Small intestine (tissue), 7 donors: Measurements from ENCODE around the gene COL11A2. TPM values are rescaled to one million over a fixed set of nuclear protein-coding genes. Genes with fewer than 3 reads are reported as not detected.

ENCODE experiments used
- DNase-seq, 2 donors: peaks; one replicate each; pipeline versions ENCODE4 v3.0.0 to v3.0.0-alpha.2; 2013
- FAIRE-seq: peaks from 2 replicates; lab custom pipeline; 2012; peaks lifted over from hg19 to GRCh38; lab: Jason Lieb, UNC
- H3K27ac ChIP-seq, 3 donors: one replicate each; pipeline ENCODE4 v1.5.1; 2013; ENCODE audit warnings: low read length in 2 of 3, mild to moderate bottlenecking in 2 of 3, control low read depth in 1 of 3, inconsistent platforms in 1 of 3, low read depth in 1 of 3, moderate library complexity in 1 of 3
- H3K27me3 ChIP-seq, 3 donors: one replicate each; pipeline ENCODE4 v1.6.1; 2013; ENCODE audit warnings: low read length in 3 of 3, inconsistent platforms in 1 of 3; ENCODE audit not compliant: control insufficient read depth in 3 of 3, insufficient read depth in 3 of 3
- H3K36me3 ChIP-seq, 3 donors: one replicate each; pipeline ENCODE4 v1.6.1; 2013; ENCODE audit warnings: low read length in 3 of 3, inconsistent platforms in 1 of 3, low read depth in 1 of 3, mild to moderate bottlenecking in 1 of 3, moderate library complexity in 1 of 3; ENCODE audit not compliant: control insufficient read depth in 3 of 3, insufficient read depth in 2 of 3
- H3K4me1 ChIP-seq, 3 donors: one replicate each; pipeline ENCODE4 v1.6.1; 2013; ENCODE audit warnings: low read length in 2 of 3, inconsistent platforms in 1 of 3, low read depth in 1 of 3, mild to moderate bottlenecking in 1 of 3, moderate library complexity in 1 of 3; ENCODE audit not compliant: control insufficient read depth in 3 of 3, insufficient read depth in 2 of 3
- H3K4me3 ChIP-seq, 3 donors: one replicate each; pipeline ENCODE4 v1.5.1; 2013; ENCODE audit warnings: low read length in 3 of 3, control low read depth in 1 of 3, inconsistent platforms in 1 of 3, low read depth in 1 of 3, mild to moderate bottlenecking in 1 of 3, moderate library complexity in 1 of 3
- H3K9me3 ChIP-seq, 2 donors: one replicate each; pipeline ENCODE4 v1.6.1; 2013; ENCODE audit warnings: low read depth in 1 of 2, low read length in 1 of 2; ENCODE audit not compliant: control insufficient read depth in 2 of 2, insufficient read depth in 1 of 2
- WGBS, 3 donors: extraction: QIAGEN DNeasy Blood & Tissue Kit; methylation state at CpG; one replicate each; pipeline ENCODE4 v1.1.7; 2013; 5-methylcytosine and 5-hydroxymethylcytosine counted together
- polyA plus RNA-seq, 4 donors: library from polyadenylated mRNA; stranded (reverse) in 3 of 4; unstranded in 1 of 4; fragments of 200-250 nt in 3 of 4; fragments of 120-200 nt in 1 of 4; gene quantifications; one replicate each; pipeline versions ENCODE4 v1.2.1 to v1.2.3, GENCODE V29; 2013
- donor health status: healthy with polysubstance abuse.
- donor health status: control.
- donor health status: control.
- donor health status: Bipolar disorder and iron deficiency.
- donor health status: healthy.

The COL11A2 gene
- polyA plus RNA-seq, 4 donors = 0.27 to 7.5 (median 0.62) TPM

DNA sequence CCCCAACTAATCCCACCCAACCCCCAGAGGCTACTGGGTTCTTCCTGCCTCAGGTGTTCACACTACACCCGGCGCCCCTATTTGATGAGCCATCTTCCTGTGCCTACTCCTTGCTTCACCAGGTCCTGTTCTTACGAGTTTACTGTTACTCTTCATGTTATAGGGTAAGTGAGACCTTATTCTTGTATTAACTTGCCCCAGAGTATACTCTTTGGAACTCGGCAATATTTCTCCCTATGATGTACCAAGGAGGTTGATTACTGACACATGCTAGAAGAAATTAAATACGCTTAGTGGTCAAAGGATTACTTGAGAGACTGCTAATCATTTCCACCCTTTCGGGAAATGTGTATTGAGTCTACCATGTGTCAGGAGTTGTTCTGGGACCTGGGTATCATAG is 25.0 kb upstream of the COL11A2 start:
- Histone ChIP-seq H3K4me3 (no peak overlapping the region), H3K27ac (no peak overlapping the region), H3K4me1 (peaks cover 3 to 13% (median 4%) of the 10 kb centered on the region in 3 donors), H3K36me3 (peaks cover 0 to under 1% (median 0%) of the 10 kb centered on the region in 3 donors), H3K27me3 (peaks cover 2 to 36% (median 3%) of the 10 kb centered on the region in 3 donors), H3K9me3 (no peaks in the 10 kb centered on the region)
- 80 to 87% (median 86%) methylated on average over 6 of the region's 6 CpGs for WGBS, 3 donors
- FAIRE-seq = no peak
- DNase-seq = no peak

DNA sequence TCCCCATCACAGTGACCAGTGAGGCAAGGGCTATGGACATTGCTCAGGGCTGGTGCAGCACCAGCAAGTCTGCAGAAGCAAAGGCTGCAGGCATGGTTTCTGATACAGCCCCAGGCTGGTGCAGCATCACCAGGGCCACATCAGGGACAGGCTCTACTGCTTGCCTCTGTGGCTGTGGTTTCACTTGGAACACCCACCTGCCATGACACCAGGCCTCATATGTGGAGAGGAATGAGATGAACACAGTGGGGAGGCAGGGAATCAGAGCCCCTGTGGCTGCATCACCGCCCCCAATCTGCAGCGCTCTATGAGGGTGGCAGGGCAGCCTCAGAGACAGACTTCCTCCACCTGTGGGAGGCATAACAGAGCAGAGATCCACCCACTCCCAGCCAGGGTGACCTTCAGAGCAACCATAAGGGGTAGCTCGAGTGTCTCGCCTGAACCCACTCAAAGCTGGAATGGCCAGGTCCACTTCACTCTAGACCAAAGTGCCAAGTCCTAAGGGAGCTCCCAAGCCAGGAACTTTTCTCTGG is 23.9 kb upstream of the COL11A2 start:
- FAIRE-seq (no peak), DNase-seq (no peak)
- Histone ChIP-seq H3K27ac (no peak overlapping the region), H3K27me3 (peaks cover 2 to 36% (median 3%) of the 10 kb centered on the region in 3 donors), H3K4me3 (no peak overlapping the region), H3K9me3 (no peaks in the 10 kb centered on the region), H3K4me1 (peaks cover 3 to 13% (median 4%) of the 10 kb centered on the region in 3 donors), H3K36me3 (peaks cover 0 to 10% (median 0%) of the 10 kb centered on the region in 3 donors)
- WGBS, 3 donors = 72 to 95% (median 85%) methylated on average over 4 of the region's 4 CpGs

DNA sequence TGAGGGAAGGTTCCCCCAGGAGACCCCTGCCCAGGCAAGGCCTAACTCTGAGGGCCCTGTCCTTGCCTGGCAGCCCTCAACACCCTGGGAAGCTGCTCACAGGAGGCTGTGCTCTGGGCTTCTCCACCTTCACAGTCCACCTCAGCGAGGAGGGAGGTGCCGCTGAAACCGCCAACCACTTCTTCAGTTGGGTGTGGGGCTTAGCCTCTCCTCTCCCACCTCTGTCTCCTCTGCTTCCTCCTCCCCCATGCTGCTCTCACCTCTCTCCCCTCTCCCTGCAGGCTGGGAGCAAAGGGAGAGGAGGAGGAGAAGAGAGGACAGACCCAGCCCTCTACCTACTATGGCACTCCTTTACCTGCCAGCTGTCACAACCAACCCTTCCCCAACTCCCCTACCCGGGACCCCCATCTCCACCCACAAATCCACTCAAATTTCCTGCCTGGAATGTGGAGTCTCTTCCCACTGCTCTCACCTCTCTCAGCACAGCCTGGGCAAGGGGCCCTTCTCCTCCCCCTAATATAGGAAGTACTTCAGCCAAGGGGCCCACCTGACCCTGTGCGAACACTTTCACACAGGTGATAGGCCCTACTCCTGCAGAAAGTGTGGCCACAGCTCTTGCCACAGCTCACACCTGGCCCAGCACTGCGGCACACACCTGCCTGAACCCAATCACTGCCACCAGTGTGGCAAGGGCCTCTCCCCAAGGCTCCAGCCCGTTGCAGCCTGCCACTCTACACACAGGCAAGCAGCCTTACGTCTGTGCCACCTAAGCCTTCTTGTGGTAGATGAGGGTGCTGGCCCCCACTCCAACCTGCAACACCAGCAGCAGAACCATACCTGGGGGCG is 23.2 kb upstream of the COL11A2 start:
- Histone ChIP-seq H3K4me3 (no peak overlapping the region), H3K9me3 (no peaks in the 10 kb centered on the region), H3K27ac (no peak overlapping the region), H3K4me1 (peaks cover 3 to 13% (median 4%) of the 10 kb centered on the region in 3 donors), H3K36me3 (peaks cover 0 to 14% (median 0%) of the 10 kb centered on the region in 3 donors), H3K27me3 (peaks cover 2 to 36% (median 3%) of the 10 kb centered on the region in 3 donors)
- no peak for FAIRE-seq
- 68 to 80% (median 70%) methylated on average over 9 of the region's 9 CpGs for WGBS, 3 donors
- no peak for DNase-seq

DNA sequence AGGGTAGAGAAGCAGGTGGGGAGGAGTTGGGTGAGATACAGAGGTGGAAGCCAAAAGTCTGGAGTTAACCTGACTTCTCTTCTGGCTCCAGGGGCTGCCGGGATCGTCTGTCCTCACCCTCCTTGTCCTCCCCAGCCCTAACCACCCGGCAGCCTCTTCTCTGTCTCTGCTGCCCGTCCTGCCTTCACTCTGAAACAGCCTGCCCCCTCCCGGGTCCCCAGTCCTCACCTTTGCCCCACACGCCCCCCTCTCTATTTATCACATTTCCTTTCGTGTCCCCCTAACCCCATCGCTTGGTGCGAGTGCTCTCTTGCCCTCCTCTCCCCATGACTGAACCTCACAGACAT is 21.7 kb upstream of the COL11A2 start:
- Histone ChIP-seq H3K4me1 (peaks cover 3 to 13% (median 4%) of the 10 kb centered on the region in 3 donors), H3K4me3 (peak overlapping the region in 1 of 3 donors; percentile 37), H3K9me3 (no peaks in the 10 kb centered on the region), H3K36me3 (peaks cover 0 to 25% (median 0%) of the 10 kb centered on the region in 3 donors), H3K27me3 (peaks cover 2 to 36% (median 3%) of the 10 kb centered on the region in 3 donors), H3K27ac (no peak overlapping the region)
- DNase-seq (no peak), FAIRE-seq (no peak)
- WGBS, 3 donors = 5 to 20% (median 15%) methylated on average over 9 of the region's 9 CpGs

DNA sequence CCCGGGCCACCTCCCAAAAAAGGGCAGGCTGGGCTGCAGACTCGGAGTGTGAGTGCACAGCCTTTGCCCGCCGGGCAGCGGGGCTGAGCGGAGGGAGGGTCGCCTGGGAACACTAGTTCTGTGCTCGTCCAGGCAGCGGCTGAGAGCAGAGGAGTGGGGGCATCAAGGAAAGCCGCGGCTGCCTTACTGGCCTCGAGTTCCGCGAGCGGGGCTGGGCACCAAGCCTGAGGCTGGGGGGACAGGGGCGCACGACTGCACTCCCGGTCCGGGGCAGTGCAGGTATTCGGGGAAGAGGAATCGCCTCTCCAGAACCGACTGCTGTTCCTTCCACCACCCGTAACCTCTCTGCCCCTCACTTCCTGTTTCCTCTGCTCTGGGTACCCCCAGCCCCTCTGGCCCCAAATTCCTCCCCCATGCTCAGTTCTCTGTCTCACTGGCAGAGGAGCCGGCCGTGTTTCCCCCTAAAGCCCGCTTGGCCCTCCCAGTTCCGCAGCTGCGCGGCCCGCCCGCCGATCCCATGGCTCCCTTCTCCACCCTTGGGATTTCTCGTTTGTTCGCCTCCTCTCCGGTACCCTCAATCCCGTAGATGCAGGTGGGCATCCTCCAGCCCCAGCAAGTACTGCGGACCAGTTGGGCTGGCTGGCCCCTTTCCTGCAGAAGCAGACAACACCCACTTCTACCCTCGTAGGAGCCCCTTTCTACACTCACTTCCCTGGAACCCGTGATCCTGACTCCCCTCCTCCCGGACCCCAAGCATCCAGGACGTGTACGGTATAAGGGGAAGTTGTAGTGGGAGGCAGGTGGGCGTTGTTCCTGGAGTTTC is 21.1 kb upstream of the COL11A2 start:
- H3K4me1 ChIP-seq = peaks cover 3 to 13% (median 4%) of the 10 kb centered on the region in 3 donors
- FAIRE-seq = no peak
- no peak overlapping the region for H3K27ac ChIP-seq
- peak overlapping the region in 2 of 3 donors; percentile 6 to 37 for H3K4me3 ChIP-seq
- peaks cover 0 to 25% (median 0%) of the 10 kb centered on the region in 3 donors for H3K36me3 ChIP-seq
- peaks cover 2 to 35% (median 3%) of the 10 kb centered on the region in 3 donors for H3K27me3 ChIP-seq
- 1 to 2% (median 2%) methylated on average over 39 to 43 of the region's 43 CpGs for WGBS, 3 donors
- DNase-seq = peak in 1 of 2 donors; percentile 42
- no peaks in the 10 kb centered on the region for H3K9me3 ChIP-seq

DNA sequence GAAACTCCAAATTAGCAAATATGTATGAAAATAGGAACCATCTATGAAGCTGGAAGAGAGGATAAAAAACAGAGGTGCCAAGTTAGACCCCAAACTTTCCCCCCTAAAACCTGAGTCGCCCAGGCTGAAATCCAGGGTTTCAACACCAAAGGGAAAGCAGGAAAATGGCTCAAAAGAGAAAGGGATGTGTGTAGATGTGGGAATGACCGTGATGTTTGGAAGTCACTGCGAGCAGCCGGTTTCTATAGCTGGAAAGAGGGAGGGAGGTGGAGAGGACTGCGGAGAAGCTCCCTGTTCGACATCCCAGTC is 20.5 kb upstream of the COL11A2 start:
- H3K36me3 ChIP-seq = peaks cover 0 to 25% (median 0%) of the 10 kb centered on the region in 3 donors
- H3K9me3 ChIP-seq = no peaks in the 10 kb centered on the region
- H3K27ac ChIP-seq = no peak overlapping the region
- peak overlapping the region in 2 of 3 donors; percentile 6 to 37 for H3K4me3 ChIP-seq
- no peak for FAIRE-seq
- H3K27me3 ChIP-seq = peaks cover 2 to 32% (median 3%) of the 10 kb centered on the region in 3 donors
- 8 to 14% (median 11%) methylated on average over 6 of the region's 6 CpGs for WGBS, 3 donors
- peaks cover 3 to 13% (median 4%) of the 10 kb centered on the region in 3 donors for H3K4me1 ChIP-seq
- no peak for DNase-seq

DNA sequence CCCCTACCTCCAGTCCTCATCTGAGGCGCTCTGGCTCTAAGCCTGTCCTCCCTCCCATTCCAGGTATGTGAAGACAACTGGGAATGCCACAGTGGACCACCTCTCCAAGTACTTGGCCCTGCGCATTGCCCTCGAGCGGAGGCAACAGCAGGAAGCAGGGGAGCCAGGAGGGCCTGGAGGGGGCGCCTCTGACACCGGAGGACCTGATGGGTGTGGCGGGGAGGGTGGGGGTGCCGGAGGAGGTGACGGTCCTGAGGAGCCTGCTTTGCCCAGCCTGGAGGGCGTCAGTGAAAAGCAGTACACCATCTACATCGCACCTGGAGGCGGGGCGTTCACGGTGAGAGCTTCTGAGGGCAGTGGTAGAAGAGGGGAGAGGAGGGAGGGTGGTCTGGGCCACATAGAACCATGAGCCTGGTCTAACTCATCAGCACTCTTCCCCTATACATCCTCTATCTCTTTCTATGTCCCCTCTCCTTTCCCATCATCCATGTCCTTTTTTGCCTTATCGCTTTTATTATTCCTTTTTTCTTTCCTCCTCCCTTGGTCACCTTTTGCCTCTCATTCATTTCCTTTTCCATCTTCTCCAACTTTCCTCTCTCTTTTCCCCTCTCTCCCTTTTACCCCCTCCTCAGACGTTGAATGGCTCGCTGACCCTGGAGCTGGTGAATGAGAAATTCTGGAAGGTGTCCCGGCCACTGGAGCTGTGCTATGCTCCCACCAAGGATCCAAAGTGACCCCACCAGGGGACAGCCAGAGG is 19.6 kb upstream of the COL11A2 start:
- DNase-seq = no peak
- H3K27ac ChIP-seq = no peak overlapping the region
- peaks cover 0 to 25% (median 0%) of the 10 kb centered on the region in 3 donors for H3K36me3 ChIP-seq
- FAIRE-seq = no peak
- 82 to 85% (median 84%) methylated on average over 17 to 18 of the region's 18 CpGs for WGBS, 3 donors
- H3K4me1 ChIP-seq = peaks cover 4 to 19% (median 7%) of the 10 kb centered on the region in 3 donors
- peaks cover 2 to 32% (median 3%) of the 10 kb centered on the region in 3 donors for H3K27me3 ChIP-seq
- H3K4me3 ChIP-seq = no peak overlapping the region
- no peaks in the 10 kb centered on the region for H3K9me3 ChIP-seq
